OCI-LY3 (cell line): ENCODE data around the gene AIG1.
A peak's percentile ranks its signal among the peaks of the same experiment; 100 is the strongest.

Source experiments
- CTCF ChIP-seq: fragments of 200-600, 300-600 bp; sonication (generic); IDR thresholded peaks from 2 replicates; pipeline ENCODE4 v1.5.1; 2014; ENCODE audit warnings: antibody characterized with exemption, low read length, low read depth
- EZH2phosphoT487 ChIP-seq: fragments of 200-600 bp; shearing (Covaris generic); IDR thresholded peaks from 2 replicates; pipeline ENCODE4 v1.6.1; 2018; ENCODE audit warnings: antibody characterized with exemption, mixed run types, low read depth

GRCh38 chr6:143279385-143279784 lies 218.7 kb downstream of the AIG1 start:
- TF ChIP-seq CTCF: peak; percentile 62
- TF ChIP-seq EZH2phosphoT487: no peak
